Posterior cingulate gyrus (tissue), 11 donors: ENCODE measurements around the gene PTPRD.

Experiments
- DNase-seq, 10 donors: peaks; one replicate each; pipeline versions ENCODE4 v3.0.0 to v3.0.0-alpha.2; 2020 to 2021; ENCODE audit warnings: mixed read lengths in 3 of 10
- intact Hi-C: fragments of 100-400 bp; cut with DNase I; formaldehyde crosslinking; loops from one replicate; pipeline ENCODE4 v1.15.1; 2023

PTPRD gene

GRCh38 chr9:8371686-8372085, 2241.1 kb downstream of the PTPRD start:
- intact Hi-C loops: no loop called here
- no peak for DNase-seq

- intact Hi-C loops: no loop called here
- no peak for DNase-seq
Observed at GRCh38 chr9:8366161-8366926, 2246.5 kb downstream of the PTPRD start.

GRCh38 chr9:8365466-8366160, 2247.2 kb downstream of the PTPRD start:
- intact Hi-C loops: no loop called here
- no peak for DNase-seq

GRCh38 chr9:8365029-8365428, 2247.8 kb downstream of the PTPRD start:
- intact Hi-C loops: no loop called here

GRCh38 chr9:8364026-8364752, 2248.6 kb downstream of the PTPRD start:
- intact Hi-C loops: no loop called here
- DNase-seq: peak; percentile 29 to 93 (median 52)

More at GRCh38 chr9:8365029-8365428, 2247.8 kb downstream of the PTPRD start:
- DNase-seq: no peak

GRCh38 chr9:8362250-8362649, 2250.6 kb downstream of the PTPRD start:
- intact Hi-C loops: no loop called here
- DNase-seq: no peak

- intact Hi-C loops: no loop called here
- DNase-seq: no peak
Observed at GRCh38 chr9:8361364-8361763, 2251.4 kb downstream of the PTPRD start.

- no peak for DNase-seq
- intact Hi-C loops: no loop called here
Observed at GRCh38 chr9:8356406-8356805, 2256.4 kb downstream of the PTPRD start.

GRCh38 chr9:8351436-8351835, 2261.4 kb downstream of the PTPRD start:
- DNase-seq: no peak
- intact Hi-C loops: no loop called here

- intact Hi-C loops: no loop called here
- DNase-seq: no peak
Observed at GRCh38 chr9:8349901-8350300, 2262.9 kb downstream of the PTPRD start.

- intact Hi-C loops: no loop called here
Observed at GRCh38 chr9:8349376-8349775, 2263.4 kb downstream of the PTPRD start.

GRCh38 chr9:8348756-8349155, 2264.0 kb downstream of the PTPRD start:
- DNase-seq: no peak
- intact Hi-C loops: no loop called here

More at GRCh38 chr9:8349376-8349775, 2263.4 kb downstream of the PTPRD start:
- DNase-seq: no peak

- intact Hi-C loops: no loop called here
- no peak for DNase-seq
Observed at GRCh38 chr9:8346296-8346695, 2266.5 kb downstream of the PTPRD start.

- intact Hi-C loops: no loop called here
- DNase-seq: no peak
Observed at GRCh38 chr9:8338767-8339510, 2273.9 kb downstream of the PTPRD start.

- DNase-seq: no peak
- intact Hi-C loops: no loop called here
Observed at GRCh38 chr9:8337834-8338766, 2274.7 kb downstream of the PTPRD start.

- intact Hi-C loops: no loop called here
- DNase-seq: no peak
Observed at GRCh38 chr9:8332871-8333270, 2279.9 kb downstream of the PTPRD start.

- intact Hi-C loops: no loop called here
- no peak for DNase-seq
Observed at GRCh38 chr9:8332331-8332650, 2280.5 kb downstream of the PTPRD start.

GRCh38 chr9:8331507-8332330, 2281.1 kb downstream of the PTPRD start:
- intact Hi-C loops: no loop called here
- no peak for DNase-seq
